Astrocyte (in vitro differentiated cells and primary cell): Measurements from ENCODE around the gene TEAD1. TPM values are rescaled to one million over a fixed set of nuclear protein-coding genes. Genes with fewer than 3 reads are reported as not detected.

Source experiments
- DNase-seq: peaks from one replicate; pipeline ENCODE4 v3.0.0-alpha.2; 2010; ENCODE audit warnings: low read depth
- FAIRE-seq: peaks from 2 replicates; lab custom pipeline; 2011; peaks lifted over from hg19 to GRCh38; lab: Jason Lieb, UNC
- H2AFZ ChIP-seq: 2 replicates; pipeline ENCODE4 v1.6.0; 2012; ENCODE audit warnings: low read depth, low read length, inconsistent platforms
- H3K27ac ChIP-seq: 2 replicates; pipeline ENCODE4 v1.5.1; 2011; ENCODE audit warnings: low read depth, low read length, inconsistent platforms
- H3K27me3 ChIP-seq: 2 replicates; pipeline ENCODE4 v1.6.0; 2011; ENCODE audit warnings: low read length, inconsistent platforms; ENCODE audit not compliant: insufficient read depth
- H3K36me3 ChIP-seq: 2 replicates; pipeline ENCODE4 v1.5.1; 2011; ENCODE audit warnings: low read length, inconsistent platforms; ENCODE audit not compliant: insufficient read depth
- H3K4me1 ChIP-seq: 2 replicates; pipeline ENCODE4 v1.5.1; 2011; ENCODE audit warnings: low read length, inconsistent platforms; ENCODE audit not compliant: insufficient read depth
- H3K4me2 ChIP-seq: 2 replicates; pipeline ENCODE4 v1.6.0; 2012; ENCODE audit warnings: low read length, inconsistent platforms
- H3K4me3 ChIP-seq: 2 replicates; pipeline ENCODE4 v1.5.1; 2011; ENCODE audit warnings: low read depth, mild to moderate bottlenecking, low read length, inconsistent platforms; ENCODE audit not compliant: insufficient read depth
- H3K79me2 ChIP-seq: 2 replicates; pipeline ENCODE4 v1.6.0; 2012; ENCODE audit warnings: mild to moderate bottlenecking, low read length, inconsistent platforms; ENCODE audit not compliant: insufficient read depth
- H3K9ac ChIP-seq: 2 replicates; pipeline ENCODE4 v1.6.0; 2012; ENCODE audit warnings: mild to moderate bottlenecking, low read length, inconsistent platforms
- H3K9me3 ChIP-seq: 2 replicates; pipeline ENCODE4 v1.5.1; 2012; ENCODE audit warnings: low read depth, mild to moderate bottlenecking, low read length, inconsistent platforms; ENCODE audit not compliant: insufficient read depth
- H4K20me1 ChIP-seq: 2 replicates; pipeline ENCODE4 v1.6.0; 2012; ENCODE audit warnings: low read length, inconsistent platforms; ENCODE audit not compliant: insufficient read depth
- H3K27ac Mint-ChIP-seq: one replicate; pipeline ENCODE4 v1.8.0; 2021; ENCODE audit warnings: mild to moderate bottlenecking, mixed read lengths; ENCODE audit not compliant: unreplicated experiment
- H3K27me3 Mint-ChIP-seq: one replicate; pipeline ENCODE4 v1.8.0; 2021; ENCODE audit warnings: low read depth, mixed read lengths; ENCODE audit not compliant: unreplicated experiment
- H3K36me3 Mint-ChIP-seq: one replicate; pipeline ENCODE4 v1.8.0; 2021; ENCODE audit warnings: low read depth, mixed read lengths; ENCODE audit not compliant: unreplicated experiment
- H3K4me1 Mint-ChIP-seq: one replicate; pipeline ENCODE4 v1.8.0; 2021; ENCODE audit warnings: low read depth, mixed read lengths; ENCODE audit not compliant: unreplicated experiment
- H3K4me3 Mint-ChIP-seq: one replicate; pipeline ENCODE4 v1.8.0; 2021; ENCODE audit warnings: mild to moderate bottlenecking, moderate library complexity, mixed read lengths; ENCODE audit not compliant: unreplicated experiment
- H3K9me3 Mint-ChIP-seq: one replicate; pipeline ENCODE4 v1.8.0; 2021; ENCODE audit warnings: mild to moderate bottlenecking, mixed read lengths; ENCODE audit not compliant: unreplicated experiment
- EZH2 ChIP-seq: IDR thresholded peaks from 2 replicates; pipeline ENCODE4 v1.6.1; 2012; ENCODE audit warnings: mild to moderate bottlenecking, low read length, inconsistent platforms; ENCODE audit not compliant: insufficient read depth
- total RNA-seq: library from RNA; stranded (reverse); gene quantifications from 2 replicates; pipeline ENCODE4 v1.2.1, GENCODE V29; 2021
- TF ChIP-seq, protein P1 (sequence below): IDR thresholded peaks from 2 replicates; pipeline ENCODE4 v1.5.1; 2011; ENCODE audit warnings: low read depth, mild to moderate bottlenecking, inconsistent platforms, low read length, moderate library complexity; ENCODE audit not compliant: insufficient read depth

The TEAD1 gene
- total RNA-seq, 1 donor from 2014 or later, result 149 TPM

DNA sequence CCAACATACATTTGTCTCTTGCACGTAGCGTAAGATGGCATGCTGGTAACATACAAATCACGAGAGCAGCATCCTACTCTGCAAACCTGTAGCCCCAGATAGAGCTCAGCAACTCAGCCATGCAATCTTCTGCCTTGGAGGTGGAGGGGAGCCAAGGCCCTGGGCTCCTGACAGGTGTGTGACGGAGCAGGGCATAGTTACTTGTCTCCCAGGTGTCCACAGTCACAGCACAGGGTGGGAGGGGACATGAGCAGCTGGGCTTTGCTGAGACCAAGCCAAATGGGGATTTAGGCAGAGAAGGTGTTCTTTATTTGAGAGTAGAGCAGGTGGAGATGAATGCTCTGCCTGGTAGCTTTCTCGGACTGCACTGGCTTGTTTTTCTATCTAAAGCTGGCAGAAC, 111.7 kb downstream of the TEAD1 start:
- no peaks in the 10 kb centered on the region for H3K9me3 ChIP-seq
- no peak overlapping the region for H3K4me2 ChIP-seq
- no peak overlapping the region for H3K27ac ChIP-seq
- no peak overlapping the region for H3K4me3 ChIP-seq
- peaks cover 85% of the 10 kb centered on the region for H3K79me2 ChIP-seq
- DNase-seq, result no peak
- H3K36me3 Mint-ChIP-seq, result peaks cover 17% of the 10 kb centered on the region
- no peaks in the 10 kb centered on the region for H3K9me3 Mint-ChIP-seq
- peaks cover 24% of the 10 kb centered on the region for H3K4me1 ChIP-seq
- H2AFZ ChIP-seq, result no peak overlapping the region
- H3K4me3 Mint-ChIP-seq, result no peak overlapping the region
- H3K27ac Mint-ChIP-seq, result no peak overlapping the region
- H3K4me1 Mint-ChIP-seq, result peaks cover 38% of the 10 kb centered on the region
- no peaks in the 10 kb centered on the region for H3K27me3 Mint-ChIP-seq
- FAIRE-seq, result no peak
- no peaks in the 10 kb centered on the region for H3K36me3 ChIP-seq
- H3K9ac ChIP-seq, result no peak overlapping the region
- peaks cover 54% of the 10 kb centered on the region for H4K20me1 ChIP-seq
- TF ChIP-seq, protein P1, sequence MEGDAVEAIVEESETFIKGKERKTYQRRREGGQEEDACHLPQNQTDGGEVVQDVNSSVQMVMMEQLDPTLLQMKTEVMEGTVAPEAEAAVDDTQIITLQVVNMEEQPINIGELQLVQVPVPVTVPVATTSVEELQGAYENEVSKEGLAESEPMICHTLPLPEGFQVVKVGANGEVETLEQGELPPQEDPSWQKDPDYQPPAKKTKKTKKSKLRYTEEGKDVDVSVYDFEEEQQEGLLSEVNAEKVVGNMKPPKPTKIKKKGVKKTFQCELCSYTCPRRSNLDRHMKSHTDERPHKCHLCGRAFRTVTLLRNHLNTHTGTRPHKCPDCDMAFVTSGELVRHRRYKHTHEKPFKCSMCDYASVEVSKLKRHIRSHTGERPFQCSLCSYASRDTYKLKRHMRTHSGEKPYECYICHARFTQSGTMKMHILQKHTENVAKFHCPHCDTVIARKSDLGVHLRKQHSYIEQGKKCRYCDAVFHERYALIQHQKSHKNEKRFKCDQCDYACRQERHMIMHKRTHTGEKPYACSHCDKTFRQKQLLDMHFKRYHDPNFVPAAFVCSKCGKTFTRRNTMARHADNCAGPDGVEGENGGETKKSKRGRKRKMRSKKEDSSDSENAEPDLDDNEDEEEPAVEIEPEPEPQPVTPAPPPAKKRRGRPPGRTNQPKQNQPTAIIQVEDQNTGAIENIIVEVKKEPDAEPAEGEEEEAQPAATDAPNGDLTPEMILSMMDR, result no peak
- no peak for TF ChIP-seq EZH2
- no peaks in the 10 kb centered on the region for H3K27me3 ChIP-seq

DNA sequence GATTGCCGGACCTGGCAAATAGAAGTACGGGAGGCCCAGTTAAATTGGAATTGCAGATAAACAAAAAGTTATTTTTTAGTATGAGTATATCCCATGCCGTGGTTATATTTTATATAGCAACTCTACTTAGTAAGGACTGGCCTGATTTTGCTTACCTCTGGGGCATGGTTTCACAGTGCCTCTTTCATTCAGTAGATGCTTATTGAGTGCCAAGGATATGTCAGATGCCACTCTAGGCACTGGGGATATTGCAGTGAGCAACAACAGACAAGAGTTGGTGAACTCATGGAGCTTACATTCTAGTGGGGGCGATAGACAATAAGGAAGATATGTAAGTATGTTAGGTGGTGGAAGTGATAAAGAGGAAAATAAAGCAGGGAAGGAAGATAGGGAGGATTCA, 112.2 kb downstream of the TEAD1 start:
- Histone ChIP-seq H3K27ac (no peak overlapping the region), H3K9me3 (no peaks in the 10 kb centered on the region), H3K79me2 (peaks cover 86% of the 10 kb centered on the region), H4K20me1 (peaks cover 58% of the 10 kb centered on the region), H3K4me1 (peaks cover 24% of the 10 kb centered on the region), H3K9ac (no peak overlapping the region), H3K4me3 (no peak overlapping the region), H3K36me3 (no peaks in the 10 kb centered on the region), H3K27me3 (no peaks in the 10 kb centered on the region), H3K4me2 (no peak overlapping the region), H2AFZ (no peak overlapping the region)
- Mint-ChIP-seq H3K27me3 (no peaks in the 10 kb centered on the region), H3K4me1 (peaks cover 38% of the 10 kb centered on the region), H3K9me3 (no peaks in the 10 kb centered on the region), H3K36me3 (peaks cover 20% of the 10 kb centered on the region), H3K27ac (no peak overlapping the region), H3K4me3 (no peak overlapping the region)
- FAIRE-seq, result no peak
- TF ChIP-seq, protein P1, result no peak
- TF ChIP-seq EZH2, result no peak
- DNase-seq, result no peak

DNA sequence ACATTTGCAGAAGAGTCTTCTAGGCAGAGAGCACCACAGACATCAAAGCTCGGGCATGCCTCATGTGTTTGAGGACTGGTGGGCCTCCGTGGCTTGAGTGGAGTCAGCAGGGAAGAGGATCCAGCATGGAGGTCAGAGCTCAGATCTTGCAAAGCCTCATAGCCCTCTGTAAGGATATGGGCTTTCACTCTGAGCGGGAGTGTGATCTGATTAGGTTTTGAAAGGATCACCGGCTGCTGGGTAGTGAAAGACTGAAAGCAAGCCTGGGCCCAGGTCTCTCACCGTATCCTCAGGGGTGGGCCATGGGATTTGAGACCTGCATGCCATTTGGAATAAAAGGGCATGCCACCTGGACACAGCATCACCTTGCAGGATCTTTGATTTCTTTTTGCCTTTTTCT, 112.7 kb downstream of the TEAD1 start:
- no peaks in the 10 kb centered on the region for H3K27me3 ChIP-seq
- Mint-ChIP-seq H3K27ac (no peak overlapping the region), H3K27me3 (no peaks in the 10 kb centered on the region), H3K4me3 (no peak overlapping the region), H3K9me3 (no peaks in the 10 kb centered on the region), H3K4me1 (peaks cover 39% of the 10 kb centered on the region), H3K36me3 (peaks cover 20% of the 10 kb centered on the region)
- peaks cover 24% of the 10 kb centered on the region for H3K4me1 ChIP-seq
- H3K9me3 ChIP-seq, result no peaks in the 10 kb centered on the region
- H3K36me3 ChIP-seq, result no peaks in the 10 kb centered on the region
- H2AFZ ChIP-seq, result no peak overlapping the region
- no peak for DNase-seq
- FAIRE-seq, result no peak
- peaks cover 56% of the 10 kb centered on the region for H4K20me1 ChIP-seq
- H3K9ac ChIP-seq, result no peak overlapping the region
- H3K4me2 ChIP-seq, result peak overlapping the region; percentile 21
- TF ChIP-seq EZH2, result no peak
- TF ChIP-seq, protein P1, result no peak
- peaks cover 90% of the 10 kb centered on the region for H3K79me2 ChIP-seq
- no peak overlapping the region for H3K27ac ChIP-seq
- H3K4me3 ChIP-seq, result no peak overlapping the region
